NCI-H748 (cell line): Measurements from ENCODE around the gene DMRTB1.

ENCODE experiments used
- DNase-seq: peaks from one replicate; lab custom pipeline; 2025; ENCODE audit not compliant: unreplicated experiment; lab: John Stamatoyannopoulos, UW

Gene DMRTB1

DNA sequence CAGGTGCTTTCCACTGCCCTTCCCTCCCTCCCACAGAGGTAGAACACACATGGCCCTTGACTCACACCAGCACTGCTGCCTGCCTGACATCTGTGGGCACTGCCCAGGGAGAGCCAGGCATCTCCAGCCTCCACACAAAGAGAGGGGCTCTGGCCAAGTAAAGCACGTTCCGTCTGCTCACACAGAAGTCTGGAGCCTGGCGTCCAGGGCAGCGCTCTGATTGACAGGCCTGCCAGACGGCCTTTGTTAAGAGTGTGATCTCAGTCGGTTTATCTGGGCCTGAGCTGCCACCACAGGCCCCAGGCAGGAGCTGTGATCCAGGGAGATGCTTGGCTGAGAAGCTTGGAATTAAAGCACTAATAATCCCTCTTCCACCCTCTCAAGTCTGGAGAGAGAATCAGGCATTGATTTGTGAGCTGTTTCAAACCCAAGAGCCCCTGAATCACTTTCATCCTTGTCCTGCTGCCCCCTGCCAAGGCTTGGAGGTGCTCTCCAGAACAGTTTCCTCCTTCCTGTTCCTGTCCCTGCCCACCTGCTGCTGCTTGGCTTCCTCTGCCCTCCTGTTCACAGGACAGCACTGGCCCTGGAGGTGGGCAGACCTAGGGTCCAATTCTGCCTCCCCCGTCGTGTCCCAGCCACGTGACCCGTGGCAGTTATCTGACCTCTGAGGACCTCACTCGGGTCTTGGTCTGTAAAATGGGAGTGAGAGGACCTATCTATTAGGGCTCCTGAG, 3.7 kb downstream of the DMRTB1 start:
- DNase-seq, result no peak

DNA sequence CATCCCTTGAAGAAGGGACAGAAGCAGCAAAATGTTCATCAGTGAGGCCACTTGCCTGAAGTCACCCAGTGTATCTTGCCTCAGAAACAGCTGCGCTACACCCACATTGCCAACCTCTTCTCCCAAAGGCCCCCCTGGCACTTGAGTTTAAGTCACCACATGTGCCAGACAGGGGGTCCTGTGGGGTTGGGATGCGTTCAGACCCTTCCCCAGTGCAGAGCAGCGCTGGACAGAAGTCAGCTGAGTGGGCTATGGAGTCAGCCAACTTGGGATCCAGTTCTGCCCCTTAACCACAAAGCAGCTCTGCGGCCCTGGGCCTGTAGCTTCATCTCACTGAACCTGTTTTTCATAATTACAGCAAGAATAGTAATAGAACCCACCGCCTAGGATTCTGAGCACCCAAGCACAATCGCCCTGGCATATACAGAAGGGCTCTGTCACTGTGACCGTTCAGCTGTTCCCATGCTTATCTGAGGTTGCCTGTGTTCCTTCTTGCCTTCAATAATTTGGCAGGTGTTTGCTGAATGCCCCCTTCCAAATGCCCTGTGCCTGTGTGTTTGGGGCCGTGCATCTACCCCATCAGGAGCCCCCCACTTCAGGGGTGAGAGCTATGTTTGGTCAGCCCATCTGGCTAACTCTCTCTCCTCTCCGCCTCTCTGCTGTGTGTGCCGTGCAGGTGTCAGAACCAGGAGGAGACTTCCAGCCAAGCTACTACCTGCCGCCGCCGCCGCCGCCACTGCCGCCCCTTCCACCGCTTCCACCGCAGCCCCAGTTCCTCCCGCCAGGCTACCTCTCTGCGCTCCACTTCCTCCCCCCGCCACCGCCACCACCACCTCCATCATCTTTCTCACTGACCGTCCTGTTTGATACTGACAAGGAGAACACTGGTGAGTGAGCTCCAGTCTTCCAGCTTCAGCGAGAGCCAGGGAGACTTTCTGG, 5.0 kb downstream of the DMRTB1 start:
- no peak for DNase-seq

DNA sequence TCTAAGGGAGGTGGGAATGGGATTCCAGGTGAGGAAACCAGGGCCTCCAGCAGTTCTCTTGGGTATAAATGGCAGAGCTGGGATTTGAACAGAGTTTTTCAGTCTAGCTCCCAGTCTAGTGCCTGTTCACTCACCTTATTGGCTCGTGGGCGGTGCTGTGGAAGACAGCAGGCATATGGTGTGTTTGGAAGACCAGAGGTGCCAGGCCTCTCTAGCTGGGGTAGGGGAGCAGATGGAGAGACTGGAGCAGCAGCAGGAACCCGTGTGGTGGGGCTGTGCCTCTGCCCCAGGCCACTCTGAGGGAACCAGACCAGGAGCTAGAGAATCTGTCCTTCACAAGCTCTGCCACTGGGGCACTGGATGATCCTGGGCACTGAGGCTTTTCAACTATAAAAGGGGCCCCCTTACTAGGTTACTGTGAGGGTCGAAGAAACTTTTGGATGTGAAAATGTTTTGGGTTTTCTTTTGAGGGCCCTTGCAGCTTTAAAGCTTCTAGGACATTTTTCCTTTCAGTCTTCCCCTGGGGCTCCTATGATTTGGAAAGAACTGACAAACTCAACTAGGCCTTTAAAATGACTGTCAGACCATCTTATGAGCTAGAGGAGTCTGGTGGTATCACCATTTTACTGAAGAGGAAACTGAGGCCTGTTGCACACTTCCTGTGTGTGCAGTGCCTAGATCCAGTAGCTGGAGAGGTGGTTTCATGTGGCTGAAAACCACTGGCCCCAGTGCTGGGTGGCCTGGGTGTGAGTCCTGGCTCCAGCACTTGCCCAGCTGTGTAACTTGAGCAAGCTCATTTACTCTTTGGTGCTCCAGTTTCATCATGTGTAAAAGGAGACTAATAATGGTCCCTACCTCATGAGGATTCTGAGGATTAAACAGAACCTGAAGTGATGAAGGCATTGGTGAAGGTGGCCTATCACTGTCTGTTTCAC, 6.1 kb downstream of the DMRTB1 start:
- DNase-seq, result no peak

DNA sequence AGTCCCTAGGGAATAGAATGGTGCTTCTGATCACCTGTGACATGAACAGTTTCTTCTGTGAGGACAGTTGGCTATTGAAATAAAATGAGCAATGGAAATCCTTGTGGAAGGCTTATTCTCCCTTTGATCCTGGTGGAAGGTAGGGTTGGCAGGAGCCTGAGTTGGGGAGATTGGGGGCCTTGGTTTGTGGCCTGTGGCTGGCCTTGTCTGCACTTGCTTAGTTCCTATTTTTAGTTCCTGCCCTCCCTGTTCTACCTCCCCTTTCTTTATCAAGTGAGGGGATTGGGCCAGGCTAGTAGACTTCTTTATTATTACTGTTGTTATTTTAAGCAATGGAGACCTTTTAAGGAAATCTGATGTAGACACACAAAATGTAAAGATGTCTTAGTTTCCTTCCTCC, 8.2 kb downstream of the DMRTB1 start:
- no peak for DNase-seq

DNA sequence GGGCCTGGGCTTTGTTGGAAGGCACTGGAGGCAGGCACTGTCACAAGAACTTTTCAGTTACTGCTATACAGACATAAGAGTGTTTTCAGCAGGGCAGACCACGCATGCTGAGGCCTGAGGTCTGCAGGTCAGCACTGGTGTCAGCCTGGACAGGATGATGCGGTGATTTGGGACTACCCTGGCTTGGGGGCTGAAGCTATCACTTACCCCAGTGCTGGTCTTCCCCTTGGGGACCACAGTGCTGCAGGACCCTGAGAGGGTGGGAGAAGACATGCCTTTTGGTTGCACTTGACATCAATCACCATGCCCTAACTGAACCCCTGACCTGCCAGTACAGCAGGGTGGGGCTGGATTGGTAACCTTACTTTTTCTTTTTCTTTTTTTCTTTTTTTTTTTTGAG, 9.2 kb downstream of the DMRTB1 start:
- no peak for DNase-seq

DNA sequence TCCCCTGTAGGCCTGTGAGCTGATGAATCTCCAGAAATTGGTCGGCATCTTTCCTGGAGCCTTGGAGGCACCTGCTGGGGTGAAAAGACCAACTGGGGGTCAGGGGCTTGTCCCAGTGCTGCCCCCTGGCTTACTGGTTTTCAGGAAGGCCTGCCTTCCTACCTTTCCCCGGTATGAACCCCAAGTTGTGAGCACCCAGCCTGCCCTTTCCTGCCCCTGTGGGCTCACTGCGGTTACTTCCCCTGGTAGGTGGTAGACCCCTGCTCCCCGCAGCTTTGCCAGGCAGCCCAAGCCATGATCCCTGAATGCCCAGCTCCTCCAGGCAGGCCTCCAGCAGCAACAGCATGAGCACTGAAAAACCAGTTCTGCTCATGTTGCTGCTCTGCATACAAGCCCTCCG, 10.2 kb downstream of the DMRTB1 start:
- no peak for DNase-seq

DNA sequence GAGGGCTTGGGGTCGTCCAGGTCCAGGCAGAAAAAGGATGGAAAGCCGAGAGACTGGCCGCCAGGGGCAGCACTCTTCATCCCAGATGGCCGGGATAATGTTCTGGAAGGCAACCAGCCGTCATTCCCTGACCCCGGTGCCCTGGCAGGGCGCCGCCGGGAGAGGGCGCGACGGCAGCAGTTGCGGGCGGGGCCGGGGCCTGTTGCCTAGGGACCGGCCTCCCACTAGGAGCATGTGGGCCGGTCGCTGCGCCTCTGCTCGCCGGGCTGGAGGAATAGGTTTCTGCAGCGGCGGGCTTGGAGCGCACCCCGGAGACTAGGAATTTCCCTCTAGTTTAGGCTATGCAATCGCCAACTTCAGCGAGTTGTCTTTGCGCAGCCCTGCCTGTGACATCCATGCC, 11.0 kb downstream of the DMRTB1 start:
- peak; percentile 61 for DNase-seq

DNA sequence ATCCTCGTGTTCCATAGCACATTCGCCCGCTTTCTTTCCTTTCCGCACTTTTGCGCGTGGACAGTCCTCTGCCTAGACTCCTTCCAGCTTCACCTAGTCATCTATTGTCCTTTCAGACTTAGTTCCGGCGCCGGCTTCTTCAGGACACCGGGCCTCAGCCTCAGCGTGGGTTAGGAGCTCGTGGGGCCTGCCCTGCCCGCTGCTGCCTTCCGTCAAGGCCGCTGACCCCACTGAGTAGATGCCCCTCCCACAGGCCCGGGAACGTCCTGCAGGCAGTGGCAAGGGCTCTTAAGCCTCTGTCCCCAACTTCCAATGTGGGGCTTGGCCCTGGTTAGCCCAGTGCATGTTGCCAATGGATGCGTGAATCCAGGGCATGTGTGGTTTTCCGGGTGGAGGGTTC, 11.4 kb downstream of the DMRTB1 start:
- DNase-seq, result no peak

DNA sequence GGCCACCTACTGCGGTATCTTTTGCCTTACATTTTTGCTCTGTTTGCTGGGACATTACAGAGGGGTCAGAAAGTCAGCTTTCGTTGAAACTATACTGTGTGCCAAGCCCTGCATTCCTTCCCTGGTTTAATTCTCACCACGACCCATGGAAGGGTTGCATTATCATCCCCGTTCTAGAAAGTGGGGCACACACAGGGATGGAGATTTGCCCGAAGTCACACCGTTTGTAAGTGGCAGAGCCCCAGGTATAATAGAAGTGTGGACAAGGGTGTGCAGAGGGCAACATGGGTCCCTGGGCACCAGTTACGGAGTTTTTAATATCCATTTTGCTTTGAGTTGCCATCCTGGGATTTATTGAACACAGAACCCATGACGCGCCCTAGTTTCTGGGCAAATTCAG, 11.8 kb downstream of the DMRTB1 start:
- DNase-seq, result no peak

DNA sequence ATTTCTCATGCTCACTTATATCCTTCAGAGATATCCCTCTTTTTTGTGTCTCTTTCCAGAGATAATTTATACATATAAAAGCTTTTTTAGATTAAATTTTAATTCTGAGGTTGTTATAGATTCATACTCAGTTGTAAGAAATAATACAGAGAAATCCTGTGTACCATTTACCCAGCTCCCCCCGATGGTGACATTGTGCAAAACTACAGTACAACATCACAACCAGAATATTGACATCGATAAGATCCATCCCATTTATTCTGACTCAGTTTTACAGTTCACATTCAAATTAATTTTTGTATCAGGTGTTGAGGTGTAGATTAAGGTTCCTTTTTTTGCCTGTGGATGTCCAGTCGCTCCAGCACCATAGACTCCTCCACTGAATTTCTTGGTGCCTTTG, 14.3 kb downstream of the DMRTB1 start:
- DNase-seq, result no peak

DNA sequence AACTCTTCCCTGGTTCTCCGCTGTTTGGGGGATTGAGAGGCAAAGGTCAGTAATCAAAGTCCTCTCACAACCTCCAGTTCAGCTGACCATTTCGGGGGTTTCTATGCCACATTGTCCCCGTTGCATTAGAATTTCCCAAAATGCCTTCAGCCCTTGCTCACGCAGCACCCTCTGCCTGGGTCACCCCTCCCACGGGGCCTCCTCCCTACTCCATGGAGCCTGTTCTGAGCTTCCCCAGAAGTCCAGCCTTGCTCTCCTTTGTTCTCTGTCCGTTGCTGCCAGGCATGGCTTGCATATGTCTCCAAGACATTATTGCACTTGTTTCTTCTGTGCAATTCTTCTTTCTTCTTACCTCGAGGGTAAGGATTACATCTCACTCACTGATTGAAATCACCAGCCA, 16.5 kb downstream of the DMRTB1 start:
- DNase-seq, result no peak

DNA sequence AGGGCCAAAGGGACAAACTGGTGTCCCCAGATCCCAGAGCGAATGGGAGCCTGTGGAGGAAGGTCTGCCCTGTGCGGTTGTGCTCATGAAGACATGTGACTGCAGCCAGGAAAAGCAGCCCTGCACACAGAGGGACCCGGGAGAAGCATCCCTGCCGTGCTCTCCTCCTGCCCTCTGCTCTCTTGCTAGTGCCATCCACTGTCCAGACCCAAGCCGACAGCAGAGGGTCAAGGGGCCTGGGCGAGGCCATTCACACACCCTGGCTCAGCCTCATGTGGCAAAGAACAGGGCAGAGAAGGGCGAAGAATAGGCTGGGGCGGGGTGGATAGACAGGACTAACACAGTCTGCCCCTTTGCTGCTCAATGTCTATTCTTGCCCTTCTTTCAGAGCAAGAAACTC, 17.4 kb downstream of the DMRTB1 start:
- DNase-seq, result no peak

DNA sequence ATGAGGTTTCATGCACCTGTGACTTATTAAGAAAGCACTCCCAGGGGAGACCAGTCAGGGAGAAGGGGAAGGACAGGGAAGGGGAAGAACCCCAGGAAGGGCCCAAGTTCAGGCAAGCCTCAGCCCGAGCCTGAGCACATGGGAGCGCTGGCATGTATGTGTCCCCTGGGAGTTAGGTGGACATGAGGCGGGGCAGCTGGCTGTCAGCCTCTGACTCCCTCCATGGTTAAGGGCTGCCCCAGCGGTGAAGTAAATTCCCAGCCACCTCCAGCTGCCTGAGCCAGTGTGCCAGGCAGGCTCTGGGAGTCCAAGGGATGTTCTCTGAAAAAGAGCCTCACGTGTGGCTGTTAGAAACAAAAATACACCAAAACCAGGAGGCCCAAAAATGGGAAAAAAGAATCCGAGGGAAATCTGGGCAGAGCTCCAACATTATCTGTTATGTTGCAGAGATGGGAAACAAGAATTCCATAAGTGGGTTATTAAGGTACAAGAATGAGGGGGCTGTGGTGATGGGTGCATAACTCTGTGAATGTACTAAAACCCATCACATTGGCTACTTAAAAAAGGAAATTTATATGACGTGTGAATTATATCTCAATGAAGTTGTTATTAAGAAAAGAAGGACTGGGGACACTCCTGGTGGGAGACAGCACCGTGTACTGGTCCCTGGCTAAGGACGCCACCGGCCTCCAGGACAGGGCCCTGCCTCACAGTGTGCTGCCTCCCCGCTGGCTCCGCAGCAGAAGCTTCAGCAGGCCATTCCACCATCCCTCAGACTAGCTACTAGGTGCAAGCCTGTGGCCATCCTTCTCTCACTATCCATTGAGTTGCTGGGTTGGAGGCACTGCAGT, 18.7 kb downstream of the DMRTB1 start:
- no peak for DNase-seq

DNA sequence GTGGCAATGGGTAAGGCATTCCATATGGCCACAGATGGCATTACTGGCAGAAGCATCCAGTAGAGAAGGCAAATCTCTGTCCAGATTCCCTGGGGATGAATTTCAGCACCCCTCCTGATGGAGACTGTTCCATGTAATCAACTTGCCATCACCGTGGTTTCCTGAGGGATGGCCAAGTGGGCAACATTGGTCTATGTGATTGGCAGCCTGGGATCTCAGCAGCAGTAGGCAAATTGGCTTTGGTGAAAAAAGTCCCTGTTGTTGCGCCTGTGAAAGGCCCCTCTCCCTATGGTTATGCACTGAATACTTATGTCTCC, 19.3 kb downstream of the DMRTB1 start:
- DNase-seq, result no peak

DNA sequence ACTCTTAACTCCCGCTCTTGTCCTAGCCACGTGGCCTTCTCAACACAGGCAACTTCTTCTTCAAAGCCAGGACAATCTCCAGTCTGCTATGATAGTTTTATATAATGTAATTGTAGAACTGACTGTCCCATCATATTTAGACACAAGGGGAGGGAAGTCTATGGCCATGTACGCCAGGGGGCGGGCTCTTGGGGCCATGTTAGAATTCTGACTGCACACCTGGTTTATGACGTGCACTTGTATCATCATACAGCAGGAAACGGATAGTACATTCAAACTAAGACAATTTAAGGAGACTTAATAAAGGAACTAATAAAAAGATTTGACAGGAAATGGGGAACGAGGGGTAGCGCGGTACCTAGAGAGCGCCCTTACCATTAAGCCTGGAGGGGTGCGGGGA, 21.5 kb downstream of the DMRTB1 start:
- DNase-seq, result no peak

DNA sequence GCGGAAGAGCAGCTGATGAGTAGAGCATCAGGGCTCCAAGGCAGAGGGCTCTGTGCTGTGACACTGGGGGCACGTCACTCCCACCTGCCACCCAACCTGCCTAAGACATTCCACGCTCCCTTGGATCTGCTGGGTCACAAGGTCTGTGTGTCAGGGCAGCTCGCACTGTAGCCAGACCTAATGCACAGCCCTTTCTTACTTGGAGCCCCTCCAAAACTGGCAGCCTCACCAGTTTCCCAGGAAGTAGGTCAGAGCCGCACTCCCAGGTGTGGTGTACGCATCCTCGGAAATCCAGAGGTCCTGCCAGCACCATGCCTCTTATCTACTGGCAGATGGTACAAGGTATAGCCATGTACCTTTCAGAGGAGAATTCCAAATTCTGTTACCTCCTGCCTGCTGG, 22.3 kb downstream of the DMRTB1 start:
- DNase-seq, result no peak

DNA sequence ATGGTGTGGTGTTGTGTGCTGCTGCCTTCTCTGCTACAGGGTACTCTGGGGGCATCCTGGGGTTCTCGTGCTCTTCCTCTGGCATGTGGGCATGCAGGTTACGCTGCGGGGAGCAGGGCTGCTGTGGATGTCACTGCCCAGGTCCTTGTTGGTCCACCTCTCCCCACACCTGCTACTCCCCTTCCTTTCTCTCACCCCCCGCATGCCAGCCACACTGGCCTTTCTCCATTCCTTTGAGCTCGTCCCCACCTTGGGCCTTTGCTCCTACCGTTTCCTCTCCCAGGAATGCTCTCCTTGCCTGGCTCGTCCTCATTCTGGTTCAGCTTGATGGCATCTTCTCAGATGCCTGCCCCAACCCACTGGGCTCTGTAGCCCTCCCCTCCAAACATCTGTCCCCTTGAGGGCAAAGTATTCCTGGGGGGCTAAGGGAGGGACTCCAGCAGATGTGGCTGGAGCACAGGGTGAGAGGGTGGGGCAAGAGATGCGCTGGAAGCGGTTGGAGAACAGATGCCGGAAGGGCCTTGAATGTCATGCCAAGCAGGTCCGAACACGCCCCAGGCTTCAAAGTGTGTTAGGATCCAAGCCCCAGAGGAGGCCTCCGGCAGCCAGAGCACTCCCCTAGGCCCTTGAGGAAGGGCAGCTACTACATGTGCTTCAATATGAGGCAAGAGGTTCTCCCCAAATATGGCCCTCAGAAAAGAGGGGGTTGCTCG, 23.4 kb downstream of the DMRTB1 start:
- DNase-seq, result peak; percentile 17

DNA sequence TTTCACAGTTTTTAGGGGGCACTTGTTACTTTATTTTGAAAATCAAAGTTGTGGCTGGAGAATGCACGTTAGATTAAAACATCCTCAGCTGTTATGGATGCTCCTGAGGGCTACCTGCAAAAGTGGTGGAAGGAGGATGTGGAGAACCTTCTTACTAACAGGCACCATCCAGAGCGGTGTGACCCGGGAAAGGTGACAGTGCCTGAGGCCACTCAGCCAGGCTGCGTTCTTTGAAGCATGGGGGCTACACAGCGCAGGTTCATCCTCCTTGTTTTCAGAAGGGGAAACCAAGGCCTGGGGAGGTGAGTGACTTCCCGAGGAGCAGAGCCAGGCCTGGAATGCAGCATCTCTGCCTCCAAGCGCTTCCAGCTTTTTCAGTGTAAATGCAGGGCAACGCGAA, 24.0 kb downstream of the DMRTB1 start:
- no peak for DNase-seq

DNA sequence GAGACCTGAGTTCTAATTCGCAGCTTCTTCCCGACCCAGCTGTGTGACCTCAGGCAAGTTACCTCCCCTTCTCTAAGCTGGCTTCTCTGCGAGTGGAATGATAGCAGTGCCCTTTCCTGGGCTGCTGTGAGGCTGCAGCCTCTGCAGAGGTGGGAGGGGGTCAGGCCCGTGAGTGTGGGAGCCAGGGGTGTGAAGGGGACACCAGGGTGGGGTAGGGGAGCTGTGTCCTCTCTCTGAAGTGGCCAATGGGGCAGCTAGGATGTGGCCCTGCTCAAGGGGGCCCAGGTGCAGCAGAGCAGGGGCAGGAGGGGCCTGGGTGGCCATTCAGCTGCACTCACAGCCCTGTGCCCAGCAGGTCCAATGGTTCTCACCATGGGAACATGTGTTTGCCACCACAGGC, 24.5 kb downstream of the DMRTB1 start:
- DNase-seq, result no peak
